ENCODE results near the gene FILIP1L.

FILIP1L gene

GRCh38 chr3:99934975-99935797 is 179.1 kb downstream of the FILIP1L start:
- Mint-ChIP-seq H3K4me3 (no peak overlapping the region), H3K36me3 (ENCODE audit: low read depth) (peaks cover 23% of the 10 kb centered on the region)
- DNase-seq, result no peak

DNA sequence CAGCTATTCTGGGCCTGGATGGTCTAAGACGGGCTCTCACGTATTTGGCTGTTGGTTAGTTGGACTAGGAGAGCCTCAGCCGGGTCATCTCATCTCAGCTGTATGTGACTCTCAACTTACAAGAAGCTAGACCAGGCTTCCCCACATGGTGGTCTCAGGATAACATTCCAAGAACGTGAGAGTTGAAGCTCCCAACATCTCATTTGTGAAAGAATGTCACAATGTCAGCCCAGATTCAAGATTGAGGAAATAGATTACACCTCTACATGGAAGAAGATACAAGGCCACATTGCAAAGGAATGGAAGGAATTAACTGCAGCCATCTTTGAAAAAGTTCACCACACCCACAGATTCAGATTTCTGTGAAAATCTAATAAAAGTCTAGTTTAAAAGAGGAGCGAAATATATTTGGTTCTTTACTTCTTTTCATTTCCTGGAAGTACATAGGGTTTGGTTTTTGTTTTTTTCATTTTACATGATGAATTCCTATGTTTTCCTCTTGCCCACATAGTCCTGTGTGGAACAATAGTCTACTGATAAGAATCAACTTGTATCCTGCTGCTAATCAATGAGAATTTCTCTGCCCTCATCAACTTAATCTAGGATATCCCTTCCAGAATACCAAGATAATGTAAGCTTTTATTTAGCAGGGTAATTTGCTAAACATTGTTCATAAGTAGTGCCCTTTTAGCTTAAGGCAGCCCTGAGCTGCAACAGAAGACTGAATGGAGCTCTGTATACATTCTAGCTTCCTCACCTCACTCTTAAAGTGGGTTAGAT is 180.1 kb downstream of the FILIP1L start:
- H3K4me1 Mint-ChIP-seq, result peaks cover 21% of the 10 kb centered on the region
- ATAC-seq, result no peak
- H3K27me3 Mint-ChIP-seq, result no peaks in the 10 kb centered on the region
- no peak overlapping the region for H3K4me3 Mint-ChIP-seq
- H3K27ac Mint-ChIP-seq, result no peak overlapping the region
- DNase-seq, result no peak
- no peaks in the 10 kb centered on the region for H3K9me3 Mint-ChIP-seq
- peaks cover 23% of the 10 kb centered on the region for H3K36me3 Mint-ChIP-seq (ENCODE audit: low read depth)

More at GRCh38 chr3:99934975-99935797, 179.1 kb downstream of the FILIP1L start:
- H3K27me3 Mint-ChIP-seq, result no peaks in the 10 kb centered on the region
- ATAC-seq, result no peak
- H3K27ac Mint-ChIP-seq, result no peak overlapping the region
- H3K9me3 Mint-ChIP-seq, result no peaks in the 10 kb centered on the region
- H3K4me1 Mint-ChIP-seq, result peaks cover 31% of the 10 kb centered on the region

DNA sequence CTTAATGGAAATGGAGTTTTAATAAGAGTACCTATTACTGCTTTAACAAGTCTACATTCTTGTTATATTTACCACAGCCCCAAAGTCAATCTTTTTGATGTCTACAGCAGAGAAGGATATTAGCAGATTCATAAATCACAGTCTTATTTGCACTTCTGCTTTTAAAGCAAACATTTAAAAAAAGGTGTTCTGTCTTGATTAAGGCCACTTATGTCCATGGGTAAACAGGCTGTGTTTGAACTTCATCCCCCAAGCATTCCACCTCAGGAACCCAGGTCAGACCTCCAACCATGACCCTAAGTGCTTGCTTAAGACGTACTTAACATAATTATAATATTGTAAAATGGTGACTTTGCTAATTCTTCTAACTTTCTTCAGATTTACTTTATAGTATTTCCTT is 183.2 kb downstream of the FILIP1L start:
- Mint-ChIP-seq H3K9me3 (no peaks in the 10 kb centered on the region), H3K4me3 (no peak overlapping the region), H3K27me3 (no peaks in the 10 kb centered on the region), H3K4me1 (no peaks in the 10 kb centered on the region), H3K27ac (no peak overlapping the region), H3K36me3 (ENCODE audit: low read depth) (peaks cover 24% of the 10 kb centered on the region)
- ATAC-seq (no peak), DNase-seq (no peak)

DNA sequence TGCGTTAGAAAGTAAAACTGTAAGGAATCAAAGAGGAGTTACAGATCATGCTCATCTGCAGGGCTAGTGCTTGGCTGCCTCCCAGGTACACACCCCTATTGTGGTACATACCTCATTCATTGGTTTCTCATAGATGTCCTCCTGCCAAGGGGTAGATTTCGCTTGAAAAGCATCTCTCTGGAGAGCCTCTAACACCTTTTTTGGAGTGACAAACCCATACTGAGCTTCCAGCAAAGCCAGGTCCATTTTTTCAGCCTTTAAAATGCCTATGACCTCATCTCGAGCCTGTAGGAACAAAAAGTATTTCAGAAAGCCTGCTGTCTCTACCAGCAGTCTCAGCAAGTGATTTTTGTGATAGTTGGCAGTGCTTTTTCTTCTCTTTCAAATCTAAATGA is 184.6 kb downstream of the FILIP1L start:
- H3K36me3 Mint-ChIP-seq (ENCODE audit: low read depth), result peaks cover 25% of the 10 kb centered on the region
- no peaks in the 10 kb centered on the region for H3K4me1 Mint-ChIP-seq
- ATAC-seq, result no peak
- no peak overlapping the region for H3K4me3 Mint-ChIP-seq
- no peak overlapping the region for H3K27ac Mint-ChIP-seq
- H3K27me3 Mint-ChIP-seq, result no peaks in the 10 kb centered on the region
- DNase-seq, result no peak
- no peaks in the 10 kb centered on the region for H3K9me3 Mint-ChIP-seq

- DNase-seq, result no peak
- Mint-ChIP-seq H3K36me3 (ENCODE audit: low read depth) (peaks cover 19% of the 10 kb centered on the region), H3K27ac (no peak overlapping the region), H3K4me3 (no peak overlapping the region), H3K9me3 (no peaks in the 10 kb centered on the region), H3K27me3 (no peaks in the 10 kb centered on the region), H3K4me1 (no peaks in the 10 kb centered on the region)
- no peak for ATAC-seq
Measured at GRCh38 chr3:99928771-99929744, 185.2 kb downstream of the FILIP1L start.

- H3K36me3 Mint-ChIP-seq (ENCODE audit: low read depth), result peaks cover 24% of the 10 kb centered on the region
- no peak overlapping the region for H3K4me3 Mint-ChIP-seq
- no peak for ATAC-seq
- no peak for DNase-seq
- H3K27me3 Mint-ChIP-seq, result no peaks in the 10 kb centered on the region
- H3K27ac Mint-ChIP-seq, result no peak overlapping the region
- H3K9me3 Mint-ChIP-seq, result peaks cover 7% of the 10 kb centered on the region
- H3K4me1 Mint-ChIP-seq, result no peaks in the 10 kb centered on the region
Measured at GRCh38 chr3:99927671-99928457, 186.4 kb downstream of the FILIP1L start.

- Mint-ChIP-seq H3K4me1 (peaks cover 2% of the 10 kb centered on the region), H3K27me3 (no peaks in the 10 kb centered on the region), H3K9me3 (peaks cover 7% of the 10 kb centered on the region), H3K27ac (no peak overlapping the region), H3K36me3 (ENCODE audit: low read depth) (peaks cover 18% of the 10 kb centered on the region), H3K4me3 (no peak overlapping the region)
- no peak for DNase-seq
- ATAC-seq, result no peak
Measured at GRCh38 chr3:99925584-99926230, 188.6 kb downstream of the FILIP1L start.

DNA sequence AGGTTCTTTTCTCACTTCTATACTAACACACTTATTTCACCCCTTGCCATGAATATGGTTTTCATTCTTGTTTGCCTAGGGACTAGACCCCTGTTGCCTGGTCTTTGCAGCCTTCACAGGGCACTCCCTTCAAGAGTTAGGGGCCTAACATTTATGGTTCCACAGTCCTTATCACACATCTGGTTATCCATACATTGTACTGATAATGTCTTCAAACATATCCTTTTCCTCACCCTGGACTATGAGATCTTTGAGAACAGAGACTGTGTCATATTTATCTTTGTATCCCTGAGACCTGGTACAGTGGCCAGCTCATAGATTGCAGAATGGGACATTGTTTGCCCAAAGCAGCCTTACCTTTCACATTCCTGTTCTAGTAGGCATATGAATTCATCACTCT is 190.4 kb downstream of the FILIP1L start:
- Mint-ChIP-seq H3K4me1 (peaks cover 6% of the 10 kb centered on the region), H3K27ac (no peak overlapping the region), H3K27me3 (no peaks in the 10 kb centered on the region)

DNA sequence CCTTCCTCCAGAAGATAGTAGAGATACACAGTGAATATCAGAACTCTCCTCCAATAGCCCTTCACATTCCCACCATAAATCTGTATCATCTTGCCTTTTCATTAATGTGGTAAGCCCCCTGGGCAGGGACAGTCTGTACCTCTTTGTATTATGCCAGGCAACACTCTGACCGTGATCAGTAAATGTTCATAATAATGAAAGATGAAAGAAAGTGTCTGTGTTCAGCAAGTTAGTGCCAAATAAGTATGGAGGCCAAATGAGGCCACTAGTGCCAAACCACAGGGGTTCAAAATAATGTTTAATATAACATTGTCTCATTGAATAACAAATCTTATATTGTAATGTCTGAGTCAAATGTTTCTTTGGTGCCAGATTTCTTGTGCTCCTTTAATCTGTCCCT is 192.3 kb downstream of the FILIP1L start:
- Mint-ChIP-seq H3K4me1 (peaks cover 6% of the 10 kb centered on the region), H3K27ac (no peak overlapping the region), H3K4me3 (no peak overlapping the region), H3K27me3 (no peaks in the 10 kb centered on the region), H3K9me3 (peaks cover 7% of the 10 kb centered on the region), H3K36me3 (ENCODE audit: low read depth) (peaks cover 17% of the 10 kb centered on the region)
- DNase-seq (no peak), ATAC-seq (no peak)

More for the DNA sequence above, 190.4 kb downstream of the FILIP1L start:
- no peak for ATAC-seq
- Mint-ChIP-seq H3K9me3 (peaks cover 7% of the 10 kb centered on the region), H3K36me3 (ENCODE audit: low read depth) (peaks cover 17% of the 10 kb centered on the region), H3K4me3 (no peak overlapping the region)
- no peak for DNase-seq

GRCh38 chr3:99921377-99921695 is 193.0 kb downstream of the FILIP1L start:
- no peak for DNase-seq
- Mint-ChIP-seq H3K36me3 (ENCODE audit: low read depth) (peaks cover 20% of the 10 kb centered on the region), H3K27ac (no peak overlapping the region), H3K9me3 (peaks cover 7% of the 10 kb centered on the region), H3K4me1 (peaks cover 6% of the 10 kb centered on the region), H3K27me3 (no peaks in the 10 kb centered on the region), H3K4me3 (no peak overlapping the region)
- no peak for ATAC-seq

- Mint-ChIP-seq H3K27ac (no peak overlapping the region), H3K36me3 (ENCODE audit: low read depth) (peaks cover 22% of the 10 kb centered on the region), H3K4me3 (no peak overlapping the region), H3K27me3 (no peaks in the 10 kb centered on the region), H3K4me1 (peaks cover 6% of the 10 kb centered on the region), H3K9me3 (peaks cover 7% of the 10 kb centered on the region)
- ATAC-seq (no peak), DNase-seq (no peak)
Measured at GRCh38 chr3:99920481-99921376, 193.6 kb downstream of the FILIP1L start.

GRCh38 chr3:99919694-99920093 is 194.6 kb downstream of the FILIP1L start:
- DNase-seq, result no peak
- Mint-ChIP-seq H3K9me3 (peaks cover 7% of the 10 kb centered on the region), H3K27me3 (no peaks in the 10 kb centered on the region), H3K4me3 (no peak overlapping the region), H3K36me3 (ENCODE audit: low read depth) (peaks cover 21% of the 10 kb centered on the region), H3K27ac (no peak overlapping the region), H3K4me1 (peaks cover 6% of the 10 kb centered on the region)
- ATAC-seq, result no peak

DNA sequence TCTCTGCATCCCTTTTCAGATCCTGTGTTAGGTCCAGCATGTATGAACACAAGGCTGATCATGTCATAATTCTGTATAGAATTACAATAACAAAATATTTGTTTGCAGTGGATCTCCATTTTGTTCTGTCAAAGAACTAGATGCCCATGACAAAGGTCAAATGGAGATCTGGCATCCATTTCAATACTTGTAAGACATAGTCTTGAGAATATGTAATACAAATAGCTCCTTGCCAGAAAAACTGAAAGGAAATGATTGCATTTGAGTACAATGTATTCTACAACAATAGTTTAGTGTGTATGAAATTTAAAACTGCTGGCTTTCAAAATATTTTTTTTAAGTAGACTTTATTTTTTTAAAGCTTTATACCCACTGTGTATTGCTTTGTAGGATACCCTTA is 195.6 kb downstream of the FILIP1L start:
- Mint-ChIP-seq H3K4me1 (peaks cover 10% of the 10 kb centered on the region), H3K9me3 (peaks cover 7% of the 10 kb centered on the region), H3K27ac (no peak overlapping the region), H3K4me3 (no peak overlapping the region), H3K36me3 (ENCODE audit: low read depth) (peaks cover 20% of the 10 kb centered on the region), H3K27me3 (no peaks in the 10 kb centered on the region)
- DNase-seq (no peak), ATAC-seq (no peak)
